RWPE1 (cell line): ENCODE data around the gene P2RY14.

Source experiments
- CTCF ChIA-PET: fragments of 350-600 bp; sonication (Branson Sonifier 250); formaldehyde crosslinking; extraction: SDS; loops from one replicate; lab custom pipeline; 2021; lab: Yijun Ruan, JAX
- POLR2A ChIA-PET: fragments of 400-600 bp; formaldehyde crosslinking; extraction: SDS; loops from one replicate; lab custom pipeline; 2020; ENCODE audit warnings: antibody characterized with exemption; ENCODE audit not compliant: low non-redundant PET; lab: Yijun Ruan, JAX
- DNase-seq: peaks from one replicate; pipeline ENCODE4 v3.0.0; 2012; ENCODE audit warnings: low spot score
- H3K27ac ChIP-seq: fragments of 450-650 bp; 2 replicates; pipeline ENCODE4 v1.5.1; 2017
- CTCF ChIP-seq: fragments of 450-650 bp; conservative IDR thresholded peaks from 2 replicates; pipeline ENCODE4 v1.5.1; 2017; ENCODE audit warnings: low read depth, mild to moderate bottlenecking

Gene P2RY14

GRCh38 chr3:151314137-151314536, 35.8 kb upstream of the P2RY14 start:
- no peak overlapping the region for H3K27ac ChIP-seq
- POLR2A ChIA-PET, result no interaction called here
- DNase-seq, result no peak
- TF ChIP-seq CTCF, result no peak
- CTCF ChIA-PET, result interaction anchor here (0.6 kb wide), 1 partner anchor 10 kb away, joined by 5 read pairs; no protein-coding TSS in a partner anchor

GRCh38 chr3:151312972-151313371, 34.6 kb upstream of the P2RY14 start:
- TF ChIP-seq CTCF, result no peak
- CTCF ChIA-PET, result no interaction called here
- POLR2A ChIA-PET, result no interaction called here
- no peak overlapping the region for H3K27ac ChIP-seq
- DNase-seq, result no peak

GRCh38 chr3:151309566-151309965, 31.2 kb upstream of the P2RY14 start:
- no peak overlapping the region for H3K27ac ChIP-seq
- DNase-seq, result no peak
- TF ChIP-seq CTCF, result no peak
- ChIA-PET POLR2A (no interaction called here), CTCF (interaction anchor here (0.6 kb wide), 1 partner anchor 1148 kb away, joined by 4 read pairs; no protein-coding TSS in a partner anchor)

GRCh38 chr3:151307583-151308488, 29.5 kb upstream of the P2RY14 start:
- no peak for DNase-seq
- POLR2A ChIA-PET, result no interaction called here
- CTCF ChIA-PET, result interaction anchor here (0.6 kb wide), 1 partner anchor 19 kb away, joined by 3 read pairs; no protein-coding TSS in a partner anchor
- H3K27ac ChIP-seq, result no peak overlapping the region; the same call in 1 of the 2 replicates
- TF ChIP-seq CTCF, result no peak

GRCh38 chr3:151307131-151307530, 28.8 kb upstream of the P2RY14 start:
- TF ChIP-seq CTCF, result no peak
- CTCF ChIA-PET, result interaction anchor here (1.4 kb wide), 1 partner anchor 21 kb away, joined by 16 read pairs; no protein-coding TSS in a partner anchor
- no peak overlapping the region for H3K27ac ChIP-seq
- no peak for DNase-seq
- POLR2A ChIA-PET, result interaction anchor here (0.6 kb wide), 2 partner anchors 13 to 291 kb away, joined by 3 to 4 read pairs; no protein-coding TSS in a partner anchor

- TF ChIP-seq CTCF, result no peak
- peak overlapping the region; percentile 95 for H3K27ac ChIP-seq
- ChIA-PET CTCF (interaction anchor here (1.4 kb wide), 1 partner anchor 22 kb away, joined by 16 read pairs; no protein-coding TSS in a partner anchor), POLR2A (interaction anchor here (0.6 kb wide), 1 partner anchor 14 kb away, joined by 3 read pairs; no protein-coding TSS in a partner anchor)
- DNase-seq, result no peak
Observed at GRCh38 chr3:151306168-151306810, 27.9 kb upstream of the P2RY14 start.
